ENCODE results near the gene PTBP3.

- TF ChIP-seq POLR2A (IDR thresholded peaks at IDR 0.05; ENCODE audit: low read depth, low read length) (no peak), POLR2AphosphoS5 (IDR thresholded peaks at IDR 0.05; ENCODE audit: low read depth, low read length) (no peak), TAF1 (IDR thresholded peaks at IDR 0.05; ENCODE audit: borderline replicate concordance, low read depth, low read length) (no peak)
Measured at GRCh38 chr9:112198646-112199045, 134.8 kb downstream of the PTBP3 start.

Measured in GM12892 (cell line).